SK-N-SH (cell line): ENCODE results near the gene KRTAP3-2. TPM values are rescaled to one million over a fixed set of nuclear protein-coding genes. Genes with fewer than 3 reads are reported as not detected.

Source experiments
- CTCF ChIA-PET: fragments of 300-600, 350-600 bp; formaldehyde crosslinking; extraction: SDS; loops from one replicate; lab custom pipeline; 2021; lab: Yijun Ruan, JAX
- POLR2A ChIA-PET: fragments of 350-600 bp; sonication (Branson Sonifier 250); formaldehyde crosslinking; extraction: SDS; loops from one replicate; lab custom pipeline; 2020; ENCODE audit warnings: antibody characterized with exemption, inconsistent platforms; lab: Yijun Ruan, JAX
- DNase-seq: peaks from one replicate; pipeline ENCODE4 v3.0.0; 2012
- H2AFZ ChIP-seq: fragments of 200-600 bp; sonication (generic); 2 replicates; pipeline ENCODE4 v1.8.1; 2016; ENCODE audit warnings: antibody characterized with exemption, mild to moderate bottlenecking, low read depth
- H3F3A ChIP-seq: fragments of 200-600 bp; sonication (generic); replicated peaks from 2 replicates; pipeline ENCODE3; 2016; ENCODE audit warnings: antibody characterized with exemption, mild to moderate bottlenecking; ENCODE audit not compliant: insufficient read depth
- H3K27ac ChIP-seq, 2 experiments: fragments of 200-500 bp in 1 of 2; fragments of 200-600 bp in 1 of 2; sonication (Bioruptor generic) in 1 of 2; sonication (generic), shearing (Covaris generic) in 1 of 2; 2 replicates each; pipeline versions ENCODE4 v1.5.1 to v1.6.1; 2014 to 2016; ENCODE audit warnings: low read depth in 2 of 2, inconsistent platforms in 1 of 2, low read length in 1 of 2, mild to moderate bottlenecking in 1 of 2, mixed read lengths in 1 of 2
- H3K27me3 ChIP-seq: fragments of 200-600 bp; sonication (generic), shearing (Covaris generic); 2 replicates; pipeline ENCODE4 v1.6.1; 2016; ENCODE audit warnings: mixed run types; ENCODE audit not compliant: insufficient read depth
- H3K36me3 ChIP-seq, 2 experiments: fragments of 200-500 bp in 1 of 2; fragments of 200-600 bp in 1 of 2; sonication (Bioruptor generic) in 1 of 2; sonication (generic) in 1 of 2; replicated peaks in 1 of 2; 2 replicates each; pipeline versions ENCODE3 to v1.5.1; 2014 to 2016; ENCODE audit warnings: low read length in 1 of 2, mild to moderate bottlenecking in 1 of 2; ENCODE audit not compliant: insufficient read depth in 2 of 2, control insufficient read depth in 1 of 2
- H3K4me1 ChIP-seq, 2 experiments: fragments of 200-500 bp in 1 of 2; fragments of 200-600 bp in 1 of 2; sonication (Bioruptor generic) in 1 of 2; sonication (generic), shearing (Covaris generic) in 1 of 2; 2 replicates each; pipeline versions ENCODE4 v1.5.1 to v1.6.1; 2014 to 2016; ENCODE audit warnings: low read depth in 1 of 2, low read length in 1 of 2, mixed run types in 1 of 2; ENCODE audit not compliant: insufficient read depth in 2 of 2, control insufficient read depth in 1 of 2
- H3K4me2 ChIP-seq: fragments of 200-600 bp; sonication (generic), shearing (Covaris generic); 2 replicates; pipeline ENCODE4 v1.6.1; 2017; ENCODE audit warnings: mixed run types
- H3K4me3 ChIP-seq, 2 experiments: fragments of 200-500 bp in 1 of 2; fragments of 200-600 bp in 1 of 2; sonication (Bioruptor generic) in 1 of 2; sonication (generic), shearing (Covaris generic) in 1 of 2; 2 replicates each; pipeline versions ENCODE4 v1.5.1 to v1.8.1; 2014 to 2016; ENCODE audit warnings: low read depth in 2 of 2, inconsistent platforms in 1 of 2, low read length in 1 of 2, mild to moderate bottlenecking in 1 of 2, mixed read lengths in 1 of 2, moderate library complexity in 1 of 2
- H3K79me2 ChIP-seq: fragments of 200-600 bp; sonication (generic); 2 replicates; pipeline ENCODE4 v1.8.1; 2017; ENCODE audit warnings: mild to moderate bottlenecking; ENCODE audit not compliant: insufficient read depth
- H3K9ac ChIP-seq: fragments of 200-600 bp; sonication (generic); 2 replicates; pipeline ENCODE4 v1.6.1; 2017; ENCODE audit warnings: mixed run types
- H3K9me2 ChIP-seq: fragments of 200-600 bp; sonication (generic); 2 replicates; pipeline ENCODE4 v1.6.1; 2017; ENCODE audit warnings: mixed run types
- H3K9me3 ChIP-seq: fragments of 200-600 bp; sonication (generic); 2 replicates; pipeline ENCODE4 v1.6.1; 2017; ENCODE audit warnings: mixed run types, mild to moderate bottlenecking, moderate library complexity
- H4K20me1 ChIP-seq: fragments of 200-600 bp; sonication (generic); 2 replicates; pipeline ENCODE4 v1.6.1; 2017; ENCODE audit warnings: mild to moderate bottlenecking, mixed run types; ENCODE audit not compliant: insufficient read depth
- ELF1 ChIP-seq: IDR thresholded peaks from 2 replicates; pipeline ENCODE4 v1.4.0; 2012
- EZH2phosphoT487 ChIP-seq: fragments of 200-600 bp; sonication (generic); IDR thresholded peaks from 2 replicates; pipeline ENCODE4 v1.6.1; 2017; ENCODE audit warnings: low read depth, mixed run types, mild to moderate bottlenecking, antibody characterized with exemption, moderate library complexity, borderline replicate concordance
- FOXJ3 ChIP-seq: sonication (generic); formaldehyde crosslinking; IDR thresholded peaks from 2 replicates; pipeline ENCODE4 v1.5.1; 2020; ENCODE audit warnings: mild to moderate bottlenecking, missing genetic modification reagents
- FOXM1 ChIP-seq: IDR thresholded peaks from 2 replicates; pipeline ENCODE4 v1.4.0; 2012; ENCODE audit warnings: low read depth, mild to moderate bottlenecking
- GABPA ChIP-seq: IDR thresholded peaks from 2 replicates; pipeline ENCODE4 v1.4.0; 2012; ENCODE audit warnings: low read depth, mild to moderate bottlenecking
- GATA2 ChIP-seq: sonication (generic); formaldehyde crosslinking; IDR thresholded peaks from 2 replicates; pipeline ENCODE4 v1.5.0; 2020; ENCODE audit warnings: mild to moderate bottlenecking, missing genetic modification reagents
- IRF3 ChIP-seq: fragments of 150-350 bp; IDR thresholded peaks from 2 replicates; pipeline ENCODE4 v1.6.1; 2016; ENCODE audit warnings: mild to moderate bottlenecking, low read depth, low read length
- NFIC ChIP-seq: IDR thresholded peaks from 2 replicates; pipeline ENCODE4 v1.4.0; 2012; ENCODE audit warnings: borderline replicate concordance
- RAD21 ChIP-seq: IDR thresholded peaks from 2 replicates; pipeline ENCODE4 v1.6.1; 2012; ENCODE audit warnings: mild to moderate bottlenecking, low read length
- RCOR1 ChIP-seq: fragments of 150-350 bp; IDR thresholded peaks from 2 replicates; pipeline ENCODE4 v1.6.1; 2017; ENCODE audit warnings: antibody characterized with exemption, low read length
- REST ChIP-seq: IDR thresholded peaks from 2 replicates; pipeline ENCODE4 v1.6.1; 2012; ENCODE audit warnings: mild to moderate bottlenecking, low read depth, low read length, moderate library complexity
- RFX5 ChIP-seq: IDR thresholded peaks from 2 replicates; pipeline ENCODE4 v1.6.1; 2012; ENCODE audit warnings: mild to moderate bottlenecking, improper control_type of control experiment, low read length
- TEAD4 ChIP-seq: IDR thresholded peaks from 2 replicates; pipeline ENCODE4 v1.4.0; 2012; ENCODE audit warnings: mild to moderate bottlenecking, borderline replicate concordance; ENCODE audit not compliant: insufficient read depth
- WGBS: methylation state at CpG from one replicate; pipeline ENCODE4 v1.1.6; 2017; ENCODE audit warnings: low lambda C conversion rate; 5-methylcytosine and 5-hydroxymethylcytosine counted together
- polyA plus RNA-seq, 3 experiments: library from polyadenylated mRNA; depleted of rRNA; stranded (reverse); fragments of >200 nt; gene quantifications; 2 replicates each; pipeline ENCODE4 v1.2.3, GENCODE V29; 2012

Gene KRTAP3-2
- polyA plus RNA-seq, 1 of the 3 experiments (the other 2 are of a cell fraction), result not detected

- Histone ChIP-seq H3K79me2 (no peaks in the 10 kb centered on the region), H3K36me3 (peaks cover 0 to 4% of the 10 kb centered on the region in 2 experiments), H3K4me2 (no peak overlapping the region), H3K27ac (no peak overlapping the region), H3K4me3 (no peak overlapping the region), H4K20me1 (no peaks in the 10 kb centered on the region), H3K9me2 (no peaks in the 10 kb centered on the region), H3K9me3 (no peaks in the 10 kb centered on the region), H3K4me1 (no peaks in the 10 kb centered on the region), H2AFZ (no peak overlapping the region), H3K9ac (no peak overlapping the region), H3F3A (no peaks in the 10 kb centered on the region), H3K27me3 (peaks cover 24% of the 10 kb centered on the region; the same call in 1 of the 2 replicates)
- DNase-seq, result no peak
- TF ChIP-seq RCOR1 (no peak), NFIC (no peak), GABPA (no peak), ELF1 (no peak), TEAD4 (no peak)
- WGBS, result 33% methylated on average over 3 of the region's 3 CpGs
- POLR2A ChIA-PET, result no interaction called here
- CTCF ChIA-PET, result no interaction called here
These were observed 25.3 kb downstream of the KRTAP3-2 start for GRCh38 chr17:40974366-40974765.

GRCh38 chr17:40967582-40967981, 32.1 kb downstream of the KRTAP3-2 start:
- H4K20me1 ChIP-seq, result no peaks in the 10 kb centered on the region
- H3K9me2 ChIP-seq, result no peaks in the 10 kb centered on the region
- CTCF ChIA-PET, result no interaction called here
- H3K4me1 ChIP-seq, result no peaks in the 10 kb centered on the region
- H3K36me3 ChIP-seq, result peaks cover 0 to 4% of the 10 kb centered on the region in 2 experiments
- H3K27ac ChIP-seq, result no peak overlapping the region
- no peak overlapping the region for H3K4me3 ChIP-seq
- no peak overlapping the region for H3K9ac ChIP-seq
- no peaks in the 10 kb centered on the region; the same call in 1 of the 2 replicates for H3K27me3 ChIP-seq
- TF ChIP-seq RFX5 (no peak), FOXM1 (no peak), FOXJ3 (CRISPR knock-in tag) (no peak)
- H3K9me3 ChIP-seq, result no peaks in the 10 kb centered on the region
- no peak overlapping the region for H2AFZ ChIP-seq
- POLR2A ChIA-PET, result no interaction called here
- WGBS, result 21% methylated on average over 1 of the region's 1 CpG
- no peaks in the 10 kb centered on the region for H3K79me2 ChIP-seq
- DNase-seq, result no peak
- H3F3A ChIP-seq, result no peaks in the 10 kb centered on the region
- no peak overlapping the region for H3K4me2 ChIP-seq

GRCh38 chr17:40966848-40967247, 32.9 kb downstream of the KRTAP3-2 start, which contains the start of gene KRT39:
KRT39 (minus strand) TSS chr17:40966948; CDS start chr17:40966856, 92 bp downstream.
- POLR2A ChIA-PET, result no interaction called here
- no peaks in the 10 kb centered on the region for H3K79me2 ChIP-seq

More at GRCh38 chr17:40966848-40967247, 32.9 kb downstream of the KRTAP3-2 start, which contains the start of gene KRT39:
- DNase-seq, result no peak
- Histone ChIP-seq H3K9me2 (no peaks in the 10 kb centered on the region), H3K36me3 (peaks cover 0 to 4% of the 10 kb centered on the region in 2 experiments), H3K4me1 (no peaks in the 10 kb centered on the region), H3K9me3 (no peaks in the 10 kb centered on the region), H4K20me1 (no peaks in the 10 kb centered on the region), H3F3A (no peaks in the 10 kb centered on the region), H3K4me3 (no peak within 1 kb of the TSS), H3K27me3 (no peaks in the 10 kb centered on the region; the same call in 1 of the 2 replicates), H3K27ac (no peak within 1 kb of the TSS), H3K4me2 (no peak within 1 kb of the TSS), H3K9ac (no peak within 1 kb of the TSS), H2AFZ (no peak within 1 kb of the TSS)
- 5% methylated on average over 1 of the region's 1 CpG for WGBS
- TF ChIP-seq EZH2phosphoT487, result no peak
- no peak for TF ChIP-seq FOXM1
- no peak for TF ChIP-seq RAD21
- TF ChIP-seq IRF3, result no peak
- no peak for TF ChIP-seq GATA2 (CRISPR knock-in tag)
- no peak for TF ChIP-seq ELF1
- no peak for TF ChIP-seq REST
- CTCF ChIA-PET, result no interaction called here
